ENCODE results near the gene CHRM4.
A peak's percentile ranks its signal among the peaks of the same experiment; 100 is the strongest.

Gene CHRM4

DNA sequence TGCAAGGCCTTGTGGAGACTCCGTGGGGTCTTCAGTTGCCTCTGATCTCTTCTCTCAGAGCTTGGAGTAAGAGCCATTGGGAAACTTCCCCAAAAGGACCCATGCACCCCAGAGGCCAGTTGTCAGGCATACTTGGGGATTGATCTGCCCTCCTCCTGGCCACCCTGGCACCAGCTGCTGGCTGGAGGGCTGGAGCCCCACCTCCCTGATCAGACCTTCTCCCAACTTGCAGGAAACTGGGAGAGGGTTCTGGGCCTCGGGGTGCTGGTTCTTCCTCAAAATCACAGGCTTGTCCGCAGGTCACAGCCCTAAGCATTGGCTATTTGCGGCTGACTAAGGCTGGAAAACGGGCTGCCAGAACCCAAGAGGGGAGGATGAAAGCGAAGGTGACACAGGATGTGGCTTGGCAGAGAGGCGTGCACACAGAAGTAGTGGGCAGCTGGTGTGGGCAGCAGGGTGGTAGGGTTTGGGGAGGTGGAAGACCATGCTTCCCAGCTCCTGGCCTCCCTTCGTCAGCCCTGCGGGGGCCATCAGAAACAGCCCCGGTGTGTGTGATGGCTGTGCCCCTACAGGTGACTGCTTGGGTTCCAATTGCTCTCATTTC, 45.6 kb downstream of the CHRM4 start:
- DNase-seq (ENCODE audit: low spot score) = no peak
- in situ Hi-C loops (cut with MboI; ENCODE audit: low sequenced_read_pairs, unreplicated experiment) = no loop called here
- TF ChIP-seq, protein P1, sequence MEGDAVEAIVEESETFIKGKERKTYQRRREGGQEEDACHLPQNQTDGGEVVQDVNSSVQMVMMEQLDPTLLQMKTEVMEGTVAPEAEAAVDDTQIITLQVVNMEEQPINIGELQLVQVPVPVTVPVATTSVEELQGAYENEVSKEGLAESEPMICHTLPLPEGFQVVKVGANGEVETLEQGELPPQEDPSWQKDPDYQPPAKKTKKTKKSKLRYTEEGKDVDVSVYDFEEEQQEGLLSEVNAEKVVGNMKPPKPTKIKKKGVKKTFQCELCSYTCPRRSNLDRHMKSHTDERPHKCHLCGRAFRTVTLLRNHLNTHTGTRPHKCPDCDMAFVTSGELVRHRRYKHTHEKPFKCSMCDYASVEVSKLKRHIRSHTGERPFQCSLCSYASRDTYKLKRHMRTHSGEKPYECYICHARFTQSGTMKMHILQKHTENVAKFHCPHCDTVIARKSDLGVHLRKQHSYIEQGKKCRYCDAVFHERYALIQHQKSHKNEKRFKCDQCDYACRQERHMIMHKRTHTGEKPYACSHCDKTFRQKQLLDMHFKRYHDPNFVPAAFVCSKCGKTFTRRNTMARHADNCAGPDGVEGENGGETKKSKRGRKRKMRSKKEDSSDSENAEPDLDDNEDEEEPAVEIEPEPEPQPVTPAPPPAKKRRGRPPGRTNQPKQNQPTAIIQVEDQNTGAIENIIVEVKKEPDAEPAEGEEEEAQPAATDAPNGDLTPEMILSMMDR (IDR thresholded peaks at IDR 0.05; ENCODE audit: borderline replicate concordance, control extremely low read depth, extremely low read depth, insufficient read depth, missing control alignments) = no peak

DNA sequence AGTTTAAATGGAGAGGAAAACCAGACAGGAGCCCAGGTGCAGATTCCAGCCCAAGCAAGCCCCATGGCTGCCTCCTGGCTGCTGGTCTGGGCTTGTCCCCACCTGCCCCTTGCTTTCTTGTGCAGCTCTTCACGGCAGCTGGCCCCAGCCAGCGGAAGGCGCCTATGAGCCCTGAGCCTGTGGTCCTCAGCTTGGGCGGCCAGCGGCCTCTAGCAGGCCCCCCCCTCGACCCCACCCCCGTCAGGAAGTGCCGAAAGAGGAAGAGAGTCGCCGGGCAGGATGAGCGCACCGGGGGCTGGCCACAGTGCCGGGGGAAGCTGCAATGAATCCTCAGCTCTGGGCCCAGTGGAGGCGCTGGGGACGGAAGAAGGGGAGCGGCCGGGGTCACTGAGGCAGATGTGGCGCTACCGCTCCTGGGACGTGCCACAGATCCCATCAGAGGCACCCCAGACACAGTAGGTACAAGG, 46.4 kb downstream of the CHRM4 start:
- TF ChIP-seq, protein P1 (IDR thresholded peaks at IDR 0.05; ENCODE audit: borderline replicate concordance, control extremely low read depth, extremely low read depth, insufficient read depth, missing control alignments) = no peak
- in situ Hi-C loops (cut with MboI; ENCODE audit: low sequenced_read_pairs, unreplicated experiment) = no loop called here
- DNase-seq (ENCODE audit: low spot score) = peak; percentile 78

DNA sequence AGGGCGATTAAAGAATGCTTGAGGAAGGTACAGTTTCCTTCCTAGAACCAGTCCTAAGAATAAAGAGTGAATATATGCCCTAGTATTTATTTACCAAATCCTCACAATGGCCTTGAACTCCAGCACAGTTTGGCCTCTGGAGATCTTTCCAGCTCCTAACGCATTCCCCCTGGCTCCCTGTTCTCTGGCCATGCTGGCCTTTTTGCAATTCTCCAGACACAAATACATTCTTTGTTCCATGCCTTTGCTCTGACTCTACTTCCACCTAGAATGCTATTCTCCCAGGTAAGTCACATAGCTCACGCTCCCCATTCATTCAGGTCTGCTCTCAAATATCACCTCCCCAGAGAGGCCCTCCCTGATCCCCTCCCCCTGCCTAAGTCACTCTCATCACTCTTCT, 48.1 kb downstream of the CHRM4 start:
- TF ChIP-seq, protein P1 (IDR thresholded peaks at IDR 0.05; ENCODE audit: borderline replicate concordance, control extremely low read depth, extremely low read depth, insufficient read depth, missing control alignments) = no peak
- no peak for DNase-seq (ENCODE audit: low spot score)
- in situ Hi-C loops (cut with MboI; ENCODE audit: low sequenced_read_pairs, unreplicated experiment) = no loop called here

- in situ Hi-C loops (cut with MboI; ENCODE audit: low sequenced_read_pairs, unreplicated experiment) = no loop called here
- TF ChIP-seq, protein P1 (IDR thresholded peaks at IDR 0.05; ENCODE audit: borderline replicate concordance, control extremely low read depth, extremely low read depth, insufficient read depth, missing control alignments) = no peak
- no peak for DNase-seq (ENCODE audit: low spot score)
These were observed 49.3 kb downstream of the CHRM4 start for GRCh38 chr11:46342239-46342638.

- no peak for DNase-seq (ENCODE audit: low spot score)
- TF ChIP-seq, protein P1 (IDR thresholded peaks at IDR 0.05; ENCODE audit: borderline replicate concordance, control extremely low read depth, extremely low read depth, insufficient read depth, missing control alignments) = no peak
- in situ Hi-C loops (cut with MboI; ENCODE audit: low sequenced_read_pairs, unreplicated experiment) = no loop called here
These were observed 50.1 kb downstream of the CHRM4 start for GRCh38 chr11:46341454-46341853.

DNA sequence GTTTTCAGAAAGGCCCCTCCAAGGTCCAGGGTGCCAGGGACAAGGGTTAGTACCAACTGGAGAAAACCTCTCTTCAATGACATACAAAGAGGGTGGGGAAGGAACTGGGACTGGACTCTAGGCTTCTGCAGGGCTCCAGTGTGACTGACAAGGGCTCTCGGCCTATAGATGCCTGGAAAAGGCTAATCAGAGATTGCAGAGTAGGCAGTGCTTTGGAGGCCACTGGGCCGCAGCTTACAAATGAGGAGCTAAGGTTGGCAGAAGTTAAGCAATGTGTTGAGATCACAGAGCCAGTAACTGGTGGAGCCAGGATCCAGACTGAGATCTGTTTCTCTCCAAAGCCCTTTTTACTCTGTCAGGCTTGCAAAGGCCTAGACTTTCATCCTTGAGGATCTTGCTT, 51.8 kb downstream of the CHRM4 start:
- in situ Hi-C loops (cut with MboI; ENCODE audit: low sequenced_read_pairs, unreplicated experiment) = no loop called here
- TF ChIP-seq, protein P1 (IDR thresholded peaks at IDR 0.05; ENCODE audit: borderline replicate concordance, control extremely low read depth, extremely low read depth, insufficient read depth, missing control alignments) = no peak
- DNase-seq (ENCODE audit: low spot score) = no peak
